PC-3 (cell line): Measurements from ENCODE around the gene HMHB1.

Source experiments
- CTCF ChIP-seq: fragments of 300-600 bp; sonication (generic); conservative IDR thresholded peaks from 2 replicates; pipeline ENCODE4 v1.5.1; 2017; ENCODE audit warnings: antibody characterized with exemption, low read depth, mild to moderate bottlenecking, low read length
- EZH2phosphoT487 ChIP-seq: fragments of 300-600 bp; sonication (generic); IDR thresholded peaks from 2 replicates; pipeline ENCODE4 v1.6.1; 2018; ENCODE audit warnings: mild to moderate bottlenecking, antibody characterized with exemption, low read length, borderline replicate concordance

DNA sequence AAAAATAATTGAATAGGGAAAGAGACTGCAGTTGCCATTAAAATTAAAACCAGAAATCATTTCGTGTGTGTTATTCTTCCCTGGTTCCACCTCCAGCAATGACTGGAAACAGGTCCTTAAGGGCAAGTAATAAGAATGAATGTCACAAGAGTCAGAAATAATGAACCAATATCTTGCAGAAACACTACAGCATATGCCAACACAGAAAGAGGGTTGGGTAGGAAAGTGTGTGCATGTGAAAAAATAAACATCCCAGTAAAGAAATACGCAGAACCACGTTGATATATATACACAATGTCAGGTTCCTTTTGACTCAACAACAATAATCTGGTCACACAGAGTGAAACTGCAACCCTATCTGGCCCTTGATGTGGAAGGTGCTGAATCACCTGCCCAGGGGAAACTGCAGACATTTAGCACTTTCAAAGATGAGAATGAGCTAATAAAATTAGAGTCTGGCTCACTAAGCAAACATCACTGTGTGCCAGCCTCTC lies 15.0 kb downstream of the HMHB1 start:
- TF ChIP-seq CTCF: no peak
- no peak for TF ChIP-seq EZH2phosphoT487
